A673 (cell line): ENCODE data around the gene PPP1CB. TPM values are rescaled to one million over a fixed set of nuclear protein-coding genes. Genes with fewer than 3 reads are reported as not detected.
A peak's percentile ranks its signal among the peaks of the same experiment; 100 is the strongest.

Source experiments
- BruUV-seq: library from RNA; stranded (reverse); fragments of 400-500 nt; replicated peaks from 2 replicates; lab custom pipeline; 2021; lab: Mats Ljungman, UMichigan
- CTCF ChIA-PET: fragments of 300-600 bp; sonication (Branson Sonifier 250); formaldehyde crosslinking; loops from one replicate; lab custom pipeline; 2022; ENCODE audit warnings: antibody characterized with exemption; lab: Charles Lee
- POLR2A ChIA-PET: fragments of 300-600 bp; sonication (Branson Sonifier 250); formaldehyde crosslinking; loops from one replicate; lab custom pipeline; 2022; ENCODE audit warnings: antibody characterized with exemption; ENCODE audit not compliant: low non-redundant PET; lab: Charles Lee
- DNase-seq: peaks from one replicate; pipeline ENCODE4 v3.0.0-alpha.2; 2015; ENCODE audit warnings: low spot score
- H3K27ac ChIP-seq: fragments of 200-600 bp; sonication (generic); 2 replicates; pipeline ENCODE4 v1.5.1; 2016; ENCODE audit warnings: mixed run types, low read depth, mild to moderate bottlenecking, mixed read lengths, antibody characterized with exemption, low read length; ENCODE audit not compliant: poor library complexity, severe bottlenecking
- H3K27me3 ChIP-seq: fragments of 200-600 bp; sonication (generic); replicated peaks from 2 replicates; pipeline ENCODE4 v1.6.1; 2017; ENCODE audit warnings: mixed run types, low read depth, mild to moderate bottlenecking, mixed read lengths, antibody characterized with exemption, low read length; ENCODE audit not compliant: insufficient read depth, poor library complexity
- H3K36me3 ChIP-seq: fragments of 200-600 bp; sonication (generic); 2 replicates; pipeline ENCODE4 v1.6.1; 2016; ENCODE audit warnings: mixed run types, mild to moderate bottlenecking, mixed read lengths, antibody characterized with exemption, low read length; ENCODE audit not compliant: insufficient read depth, poor library complexity, severe bottlenecking
- H3K4me1 ChIP-seq: fragments of 200-600 bp; sonication (generic); 2 replicates; pipeline ENCODE4 v1.6.1; 2017; ENCODE audit warnings: mixed run types, mild to moderate bottlenecking, mixed read lengths, antibody characterized with exemption, low read length; ENCODE audit not compliant: insufficient read depth, poor library complexity, severe bottlenecking
- H3K4me3 ChIP-seq: fragments of 200-600 bp; sonication (generic); 2 replicates; pipeline ENCODE4 v1.5.1; 2016; ENCODE audit warnings: low read depth, mixed run types, mild to moderate bottlenecking, mixed read lengths, low read length; ENCODE audit not compliant: poor library complexity, severe bottlenecking
- H3K9me3 ChIP-seq: fragments of 200-600 bp; sonication (generic); 2 replicates; pipeline ENCODE4 v1.6.1; 2016; ENCODE audit warnings: mixed run types, low read depth, mild to moderate bottlenecking, mixed read lengths, antibody characterized with exemption, low read length; ENCODE audit not compliant: poor library complexity, severe bottlenecking
- EZH2 ChIP-seq: fragments of 200-600 bp; sonication (generic); IDR thresholded peaks from 2 replicates; pipeline ENCODE4 v1.6.1; 2017; ENCODE audit warnings: borderline replicate concordance, low read depth, mild to moderate bottlenecking, mixed read lengths, antibody characterized with exemption, low read length; ENCODE audit not compliant: poor library complexity, severe bottlenecking
- intact Hi-C: fragments of 100-400 bp; cut with micrococcal nuclease; formaldehyde crosslinking; loops from one replicate; pipeline ENCODE4 v1.10.0; 2022; ENCODE audit not compliant: unreplicated experiment
- total RNA-seq: library from RNA; stranded (reverse); gene quantifications from 2 replicates; pipeline ENCODE4 v1.2.3, GENCODE V29; 2021
- TF ChIP-seq, protein P1 (sequence below): fragments of 300-800, 200-600 bp; sonication (generic); conservative IDR thresholded peaks from 2 replicates; pipeline ENCODE4 v1.5.1; 2017; ENCODE audit warnings: low read depth, mild to moderate bottlenecking, antibody characterized with exemption, low read length, moderate library complexity, mixed read lengths

The PPP1CB gene
- total RNA-seq, 1 experiment from 2014 or later: 181 TPM

DNA sequence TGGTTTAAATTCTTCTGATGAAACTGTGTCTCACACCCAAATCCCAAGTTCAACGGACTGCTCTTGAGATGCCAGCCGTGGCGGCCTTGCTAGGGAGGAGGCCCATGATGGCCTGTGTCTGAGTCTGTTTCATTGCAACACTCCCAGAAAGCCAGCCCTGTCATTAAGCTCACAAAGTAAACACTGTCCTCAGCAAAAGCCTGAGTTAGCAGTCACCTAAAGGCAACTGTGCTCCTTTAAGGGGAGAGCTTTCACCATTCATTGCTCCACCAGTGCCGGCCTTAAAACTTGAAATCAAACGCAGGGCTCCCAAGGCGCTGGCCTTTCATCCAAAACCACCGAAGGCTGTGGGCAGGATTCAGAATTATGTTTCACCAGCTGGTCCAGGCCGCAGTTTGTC, 42.5 kb upstream of the PPP1CB start:
- TF ChIP-seq EZH2: no peak

DNA sequence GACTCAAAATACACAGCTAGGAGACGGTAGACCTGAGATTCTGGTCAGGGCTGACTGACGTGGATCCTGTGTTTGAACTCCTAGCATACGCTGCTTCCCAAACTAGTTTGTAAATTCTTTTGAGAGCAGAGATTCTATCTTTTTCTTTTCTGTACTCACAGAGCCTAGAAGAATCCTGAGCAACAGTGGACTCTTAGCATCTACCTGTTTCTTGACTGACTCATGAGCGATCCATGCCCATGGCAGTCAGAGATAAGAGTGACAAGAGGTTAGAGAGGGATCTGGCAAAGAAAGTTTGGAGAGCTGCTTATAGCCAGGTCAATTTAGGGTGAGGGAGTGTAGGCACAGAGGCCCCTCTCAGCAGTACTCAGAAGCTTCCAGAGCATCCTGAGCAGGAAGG, 41.1 kb upstream of the PPP1CB start:
- H3K36me3 ChIP-seq: no peaks in the 10 kb centered on the region
- H3K4me1 ChIP-seq: no peaks in the 10 kb centered on the region
- TF ChIP-seq EZH2: no peak
- TF ChIP-seq, protein P1, sequence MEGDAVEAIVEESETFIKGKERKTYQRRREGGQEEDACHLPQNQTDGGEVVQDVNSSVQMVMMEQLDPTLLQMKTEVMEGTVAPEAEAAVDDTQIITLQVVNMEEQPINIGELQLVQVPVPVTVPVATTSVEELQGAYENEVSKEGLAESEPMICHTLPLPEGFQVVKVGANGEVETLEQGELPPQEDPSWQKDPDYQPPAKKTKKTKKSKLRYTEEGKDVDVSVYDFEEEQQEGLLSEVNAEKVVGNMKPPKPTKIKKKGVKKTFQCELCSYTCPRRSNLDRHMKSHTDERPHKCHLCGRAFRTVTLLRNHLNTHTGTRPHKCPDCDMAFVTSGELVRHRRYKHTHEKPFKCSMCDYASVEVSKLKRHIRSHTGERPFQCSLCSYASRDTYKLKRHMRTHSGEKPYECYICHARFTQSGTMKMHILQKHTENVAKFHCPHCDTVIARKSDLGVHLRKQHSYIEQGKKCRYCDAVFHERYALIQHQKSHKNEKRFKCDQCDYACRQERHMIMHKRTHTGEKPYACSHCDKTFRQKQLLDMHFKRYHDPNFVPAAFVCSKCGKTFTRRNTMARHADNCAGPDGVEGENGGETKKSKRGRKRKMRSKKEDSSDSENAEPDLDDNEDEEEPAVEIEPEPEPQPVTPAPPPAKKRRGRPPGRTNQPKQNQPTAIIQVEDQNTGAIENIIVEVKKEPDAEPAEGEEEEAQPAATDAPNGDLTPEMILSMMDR: no peak
- no peak overlapping the region for H3K4me3 ChIP-seq
- DNase-seq: no peak
- no TSS peak for BruUV-seq
- H3K9me3 ChIP-seq: no peaks in the 10 kb centered on the region
- CTCF ChIA-PET: no interaction called here
- POLR2A ChIA-PET: interaction anchor here (0.6 kb wide), 1 partner anchor 9 kb away, joined by 10 read pairs; no protein-coding TSS in a partner anchor
- no peak overlapping the region for H3K27ac ChIP-seq
- intact Hi-C loops: no loop called here
- H3K27me3 ChIP-seq: no peaks in the 10 kb centered on the region

More for the DNA sequence above, 42.5 kb upstream of the PPP1CB start:
- CTCF ChIA-PET: no interaction called here
- H3K27ac ChIP-seq: no peak overlapping the region
- H3K27me3 ChIP-seq: no peaks in the 10 kb centered on the region
- H3K9me3 ChIP-seq: no peaks in the 10 kb centered on the region
- no TSS peak for BruUV-seq
- H3K36me3 ChIP-seq: no peaks in the 10 kb centered on the region
- DNase-seq: no peak
- no peak overlapping the region for H3K4me3 ChIP-seq
- intact Hi-C loops: no loop called here
- POLR2A ChIA-PET: no interaction called here
- no peaks in the 10 kb centered on the region for H3K4me1 ChIP-seq

DNA sequence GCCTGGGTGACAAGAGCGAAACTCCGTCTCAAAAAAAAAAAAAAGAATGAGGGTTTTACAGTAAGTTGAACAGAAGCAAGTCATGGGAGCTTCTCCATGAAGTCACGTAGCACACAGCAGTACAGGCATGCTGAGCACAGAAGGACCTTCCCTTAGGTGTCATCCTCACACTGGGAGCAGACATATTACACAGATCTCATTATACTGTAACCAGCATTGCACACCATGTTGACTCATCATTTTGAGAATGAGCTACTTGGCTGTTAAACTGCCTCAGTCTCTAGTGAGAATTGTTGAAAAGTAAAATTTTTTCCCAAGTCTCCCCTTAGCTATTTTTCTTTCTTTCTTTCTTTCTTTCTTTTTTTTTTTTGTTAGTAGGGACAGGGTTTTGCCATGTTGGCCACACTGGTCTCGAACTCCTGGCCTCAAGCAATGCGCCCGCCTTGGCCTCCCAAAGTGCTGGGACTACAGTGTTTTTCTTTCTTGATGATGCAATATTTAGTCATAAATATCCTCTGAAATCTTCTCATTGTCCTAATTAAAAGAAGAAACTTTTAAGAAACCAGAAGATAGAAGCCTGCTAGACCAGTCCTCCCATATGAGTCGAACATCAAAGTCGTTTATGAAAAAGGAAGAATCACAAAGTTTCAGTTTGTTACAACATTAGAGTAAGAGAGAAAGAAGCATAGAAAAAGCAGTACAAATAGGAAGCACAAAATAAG, 37.9 kb upstream of the PPP1CB start:
- no TSS peak for BruUV-seq
- intact Hi-C loops: no loop called here
- Histone ChIP-seq H3K27me3 (no peaks in the 10 kb centered on the region), H3K4me1 (peaks cover 17% of the 10 kb centered on the region), H3K27ac (peak overlapping the region; percentile 19), H3K4me3 (no peak overlapping the region), H3K36me3 (no peaks in the 10 kb centered on the region), H3K9me3 (no peaks in the 10 kb centered on the region)
- POLR2A ChIA-PET: no interaction called here
- CTCF ChIA-PET: no interaction called here
- DNase-seq: no peak
- TF ChIP-seq, protein P1: no peak
- TF ChIP-seq EZH2: no peak
